ENCODE measurements around the gene KCNF1.
A peak's percentile ranks its signal among the peaks of the same experiment; 100 is the strongest.

KCNF1 gene

GRCh38 chr2:10921525-10921924, 9.8 kb downstream of the KCNF1 start:
- no peak for DNase-seq (ENCODE audit: low read depth)

DNA sequence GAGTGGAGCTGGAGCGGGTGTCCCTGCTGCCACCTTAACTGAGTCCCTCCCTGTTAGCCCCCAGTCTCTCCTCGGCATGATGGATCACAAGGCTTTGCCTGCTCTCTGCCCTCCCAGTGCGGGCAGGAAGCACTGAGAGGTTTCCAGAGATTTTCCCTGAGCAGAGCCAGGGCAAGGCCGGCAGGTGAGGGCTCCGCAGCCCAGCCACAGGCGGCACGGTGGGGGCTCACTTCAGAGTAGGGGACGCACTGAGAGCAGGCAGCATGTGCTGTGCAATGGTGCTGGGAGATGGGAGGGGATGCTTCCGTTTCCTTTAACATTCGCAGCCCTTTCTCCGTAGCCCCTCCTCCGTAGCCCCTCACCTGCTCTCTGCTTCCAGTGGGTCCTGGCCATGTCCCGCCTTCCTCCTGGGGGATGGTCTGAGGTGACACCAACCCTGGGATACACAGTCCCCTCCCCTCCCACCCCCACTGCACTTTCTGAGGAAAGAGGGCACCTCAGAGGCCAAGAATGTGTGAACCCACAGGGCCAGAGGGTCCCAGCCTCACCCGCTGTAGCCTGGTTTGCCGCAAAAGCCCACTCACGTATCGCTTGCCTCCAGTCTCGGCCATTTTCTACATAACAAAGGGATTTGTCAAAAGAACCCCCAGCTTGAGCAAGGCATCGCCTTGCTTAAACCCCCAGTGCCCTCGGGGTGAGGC, 10.7 kb downstream of the KCNF1 start:
- no peak for DNase-seq (ENCODE audit: low read depth)

- DNase-seq (ENCODE audit: low read depth) = no peak
These were observed 11.3 kb downstream of the KCNF1 start for GRCh38 chr2:10923008-10923375.

- no peak for DNase-seq (ENCODE audit: low read depth)
These were observed 12.2 kb downstream of the KCNF1 start for GRCh38 chr2:10923965-10924364.

GRCh38 chr2:10924441-10924840, 12.7 kb downstream of the KCNF1 start:
- DNase-seq (ENCODE audit: low read depth) = no peak

DNA sequence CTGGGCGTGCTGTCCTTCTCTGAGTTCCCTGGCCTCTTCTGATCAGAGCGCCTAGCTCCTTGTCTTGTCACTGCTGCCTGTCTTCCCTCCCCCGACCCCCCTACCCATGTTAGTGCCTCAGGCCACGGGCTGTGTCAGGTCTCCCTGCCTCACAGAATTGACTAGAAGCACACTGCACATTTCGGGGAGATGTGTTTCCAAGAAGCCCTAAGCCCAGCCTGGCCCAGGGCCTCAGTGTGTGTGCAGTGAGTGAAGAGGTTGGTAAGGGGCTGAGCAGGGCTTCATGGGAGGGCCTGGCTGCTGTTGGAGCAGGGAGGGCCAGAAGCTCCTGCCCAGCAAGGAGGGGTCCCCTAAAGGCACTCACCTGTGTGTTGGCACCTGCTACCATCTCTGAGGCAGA, 13.1 kb downstream of the KCNF1 start:
- no peak for DNase-seq (ENCODE audit: low read depth)

DNA sequence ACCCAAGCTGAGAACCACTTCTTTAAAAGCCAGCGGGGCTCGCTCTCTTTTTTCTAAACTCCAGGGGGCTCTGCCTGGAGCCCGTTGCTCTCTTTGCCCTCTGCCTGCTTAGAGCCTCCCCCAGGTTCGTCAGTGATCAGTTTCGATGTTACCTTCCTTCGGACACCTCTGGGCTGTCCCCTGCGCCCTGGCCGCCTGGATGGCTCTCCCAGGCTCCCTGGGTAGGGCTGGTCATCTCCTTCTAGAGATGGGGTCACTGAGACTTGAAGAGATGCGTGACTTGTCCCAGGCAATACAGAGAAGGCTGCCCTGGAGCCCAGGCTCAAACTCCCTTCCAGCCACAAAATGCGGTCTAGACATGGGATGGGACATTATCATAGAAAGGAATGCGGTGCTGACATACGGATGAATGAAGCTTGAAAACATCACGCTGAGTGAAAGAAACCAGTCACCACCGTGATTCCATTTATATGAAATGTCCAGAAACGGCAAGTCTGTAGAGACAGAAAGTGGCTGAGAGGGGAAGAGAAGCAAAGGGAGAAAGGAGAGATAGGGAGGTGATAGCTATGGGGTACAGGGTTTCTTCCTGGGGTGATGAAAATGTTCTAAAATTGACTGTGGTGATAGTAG, 14.6 kb downstream of the KCNF1 start:
- no peak for DNase-seq (ENCODE audit: low read depth)

DNA sequence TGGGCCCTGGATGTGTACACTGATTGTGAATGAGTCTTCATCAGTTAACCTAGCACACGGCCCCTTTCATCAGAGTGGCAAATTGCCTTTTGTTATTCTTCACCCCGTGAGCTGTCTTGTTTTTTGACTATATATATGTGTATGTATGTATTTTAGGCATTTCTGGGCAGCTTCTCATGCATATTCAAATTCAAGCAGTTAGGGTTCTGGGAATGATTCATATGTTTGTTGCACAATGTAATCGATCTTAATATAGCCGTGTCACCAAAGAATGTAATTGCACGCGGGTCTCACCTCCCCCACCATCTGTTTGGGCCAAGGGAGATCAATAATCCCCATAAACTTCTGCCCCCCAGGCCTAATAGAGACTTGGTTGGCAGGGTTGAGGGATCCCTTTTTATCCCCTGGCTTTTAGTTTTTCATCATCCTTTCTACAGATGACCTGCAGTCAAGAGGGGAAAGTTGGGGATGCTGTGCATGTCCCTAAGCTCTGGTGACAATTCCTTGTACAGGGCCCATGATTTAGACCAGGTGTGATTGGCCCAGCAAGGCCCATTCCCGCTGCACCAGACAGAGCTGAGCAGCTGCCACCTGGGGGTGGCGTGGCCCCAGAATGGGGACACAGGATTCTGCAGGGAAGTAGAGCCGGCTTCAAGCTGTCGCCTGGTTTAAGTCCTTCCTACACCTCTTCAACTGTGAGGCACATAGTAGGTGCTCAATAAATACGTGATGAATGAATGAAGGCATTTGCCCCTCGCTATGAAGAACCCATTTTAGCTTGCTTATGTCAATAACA, 19.2 kb downstream of the KCNF1 start:
- DNase-seq (ENCODE audit: low read depth) = no peak

DNA sequence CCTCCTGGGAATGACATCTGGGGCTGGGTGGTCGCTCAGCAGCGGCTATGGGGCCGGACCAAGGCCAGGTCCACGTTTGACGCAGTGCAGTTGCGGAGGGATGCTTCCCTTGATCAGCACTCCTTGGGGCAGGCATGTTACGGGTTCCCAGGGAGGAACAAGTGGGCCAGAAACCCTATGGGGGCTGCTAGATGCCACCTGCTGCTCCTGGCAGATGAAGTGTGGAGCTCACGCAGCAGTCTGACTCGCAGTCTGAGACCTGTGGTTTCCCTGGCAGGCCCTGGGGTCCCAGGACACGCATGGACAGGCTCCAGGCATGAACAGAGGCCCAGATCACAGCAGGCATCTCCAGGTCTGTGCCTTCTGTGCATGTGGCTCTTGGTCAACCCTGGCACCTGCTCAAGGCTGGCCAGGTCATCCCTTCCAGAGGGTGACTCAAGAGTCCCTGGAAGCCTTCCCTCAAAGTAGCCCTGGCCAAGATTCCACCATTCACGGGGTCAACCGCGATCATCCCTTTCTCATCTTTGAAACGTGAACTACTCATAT, 20.0 kb downstream of the KCNF1 start:
- DNase-seq (ENCODE audit: low read depth) = peak; percentile 60

GRCh38 chr2:10932345-10933151, 20.8 kb downstream of the KCNF1 start:
- DNase-seq (ENCODE audit: low read depth) = no peak

- no peak for DNase-seq (ENCODE audit: low read depth)
These were observed 22.0 kb downstream of the KCNF1 start for GRCh38 chr2:10933700-10934225.

DNA sequence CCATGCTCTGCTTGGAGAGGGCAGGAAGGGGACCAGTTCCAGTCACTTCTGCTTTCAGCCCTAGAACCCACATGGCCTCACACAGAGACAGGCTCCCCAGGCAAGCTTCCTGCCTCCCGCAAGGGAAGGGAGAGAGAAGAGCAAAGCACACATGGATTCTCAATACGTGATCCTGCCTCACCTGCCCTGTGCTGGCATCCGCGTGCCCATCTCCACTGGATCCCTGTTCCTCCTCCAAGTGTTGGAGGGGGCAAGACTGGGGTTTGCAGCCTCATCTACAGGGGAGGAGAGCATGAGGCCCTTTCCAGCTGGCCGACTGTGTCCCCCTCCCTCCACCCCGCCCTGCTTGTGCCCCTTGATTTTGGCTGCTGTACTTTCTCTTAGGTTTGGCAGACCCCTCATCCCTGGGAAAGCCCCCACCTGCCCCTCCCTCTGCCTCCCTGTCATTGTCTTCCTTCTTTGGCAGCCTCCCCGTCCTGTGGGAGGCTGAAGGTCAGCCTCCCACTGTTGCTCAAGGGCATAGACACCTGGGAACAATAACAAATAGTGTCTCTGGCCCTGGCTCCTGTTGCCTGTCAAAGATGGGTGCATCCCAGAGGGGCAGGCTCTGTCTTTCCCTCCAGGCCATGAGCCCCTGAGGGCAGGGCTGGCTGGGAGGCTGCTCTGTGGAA, 22.7 kb downstream of the KCNF1 start:
- no peak for DNase-seq (ENCODE audit: low read depth)

GRCh38 chr2:10934979-10935350, 23.2 kb downstream of the KCNF1 start:
- DNase-seq (ENCODE audit: low read depth) = no peak

GRCh38 chr2:10935366-10935918, 23.7 kb downstream of the KCNF1 start:
- no peak for DNase-seq (ENCODE audit: low read depth)

GRCh38 chr2:10935953-10936942, 24.5 kb downstream of the KCNF1 start:
- peak; percentile 96 for DNase-seq (ENCODE audit: low read depth)

GRCh38 chr2:10939058-10939457, 27.3 kb downstream of the KCNF1 start:
- no peak for DNase-seq (ENCODE audit: low read depth)

DNA sequence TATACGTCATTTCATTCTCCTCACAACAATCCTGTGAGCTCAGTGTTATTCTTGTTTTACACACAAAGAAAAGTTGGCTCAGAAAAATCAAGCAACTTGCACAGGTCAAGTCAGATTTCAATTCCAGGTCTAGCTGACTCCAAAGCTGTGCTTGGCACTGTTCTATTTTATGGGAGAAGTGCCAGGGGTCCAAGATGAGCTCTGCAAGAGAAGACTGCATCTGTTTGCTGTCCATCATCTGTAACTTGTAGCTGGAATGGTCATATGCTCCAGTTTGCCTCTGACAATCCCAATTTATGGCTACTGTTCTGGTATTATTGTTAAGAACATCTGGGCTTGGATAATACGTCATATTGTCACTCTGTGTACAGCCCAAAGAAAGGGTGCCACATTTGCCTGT, 28.9 kb downstream of the KCNF1 start:
- DNase-seq (ENCODE audit: low read depth) = no peak

DNA sequence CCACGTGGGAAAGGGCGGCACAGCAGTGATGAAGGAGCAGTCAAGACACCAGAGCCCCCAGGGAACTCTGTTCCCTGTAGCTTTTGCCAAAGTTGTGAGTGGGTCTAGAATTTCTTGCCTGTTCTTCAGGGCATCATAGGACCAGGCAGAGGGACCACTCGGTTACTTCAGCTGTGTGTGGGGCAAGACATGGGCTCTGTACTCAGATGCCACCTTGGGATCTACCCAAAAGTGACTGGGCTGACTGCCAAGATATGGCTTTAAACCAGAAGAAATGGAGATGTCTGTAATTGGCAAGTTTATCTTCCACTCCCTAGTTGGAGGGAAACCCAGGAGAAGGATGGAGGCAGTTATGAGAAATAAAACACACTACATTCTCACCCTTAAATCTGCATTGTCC, 29.6 kb downstream of the KCNF1 start:
- DNase-seq (ENCODE audit: low read depth) = no peak

DNA sequence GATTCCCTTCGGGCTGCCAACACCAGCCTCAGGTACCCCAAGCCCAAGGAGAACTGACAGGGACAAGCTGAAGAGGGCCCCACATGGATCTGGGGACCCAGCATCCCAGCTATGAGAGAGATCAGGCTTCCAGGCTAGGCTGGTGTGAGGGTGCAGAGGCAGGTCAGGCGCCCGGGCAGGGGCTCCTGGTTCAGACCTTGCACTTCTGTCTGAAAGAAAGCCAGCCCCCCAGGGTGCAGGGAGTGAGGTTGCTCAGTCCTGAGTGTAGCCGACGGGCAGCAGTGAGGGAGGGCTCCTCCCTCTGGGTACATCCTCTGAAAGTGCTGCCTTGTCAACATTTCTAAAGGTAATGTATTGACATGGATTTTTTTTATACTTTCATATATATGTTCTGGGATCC, 33.1 kb downstream of the KCNF1 start:
- no peak for DNase-seq (ENCODE audit: low read depth)

DNA sequence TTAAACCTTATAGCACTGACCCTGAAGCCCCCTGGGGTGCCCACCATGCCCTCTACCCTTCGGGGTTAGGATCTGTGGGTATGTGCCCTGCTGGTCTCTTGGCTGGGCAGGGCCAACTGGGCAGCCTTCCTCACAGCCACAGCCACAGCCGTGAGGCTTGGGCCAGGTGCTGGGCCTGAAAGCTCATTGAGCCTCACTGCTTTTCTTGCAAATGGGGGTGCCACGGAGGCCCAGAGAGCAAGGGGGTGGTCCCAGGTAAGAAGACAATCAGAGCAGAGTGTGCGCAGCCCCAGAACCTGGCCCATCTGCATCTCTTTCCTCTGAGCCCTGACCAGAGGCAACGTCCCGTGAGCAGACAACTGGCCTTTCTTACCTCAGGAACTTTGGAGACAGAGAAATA, 34.7 kb downstream of the KCNF1 start:
- no peak for DNase-seq (ENCODE audit: low read depth)

Data from GM04503 (cell line).